CD8-positive, alpha-beta memory T cell (primary cell): Measurements from ENCODE around the gene ZCRB1. TPM values are rescaled to one million over a fixed set of nuclear protein-coding genes. Genes with fewer than 3 reads are reported as not detected.
"Not testable (repeated sequence)": the region's sequence is repeated elsewhere in the genome, so short reads cannot be mapped to it uniquely, and the experiment has no call there.

Experiments
- CTCF ChIA-PET: fragments of 350-600 bp; sonication (Branson Sonifier 250); formaldehyde crosslinking; loops from one replicate; lab custom pipeline; 2021; ENCODE audit warnings: antibody characterized with exemption; lab: Charles Lee
- POLR2A ChIA-PET: fragments of 350-600 bp; sonication (Branson Sonifier 250); formaldehyde crosslinking; loops from one replicate; lab custom pipeline; 2021; ENCODE audit warnings: antibody characterized with exemption; lab: Charles Lee
- DNase-seq, 5 donors: peaks; one replicate each; pipeline versions ENCODE4 v3.0.0 to v3.0.0-alpha.2; 2020 to 2022; ENCODE audit warnings: mixed read lengths in 1 of 5
- H3K27ac ChIP-seq: one replicate; pipeline ENCODE4 v1.7.0; 2013; ENCODE audit warnings: low read depth, mild to moderate bottlenecking, low read length, moderate library complexity
- H3K27me3 ChIP-seq: 2 replicates; pipeline ENCODE4 v1.7.0; 2013; ENCODE audit warnings: low read length, mild to moderate bottlenecking; ENCODE audit not compliant: insufficient read depth, poor library complexity, severe bottlenecking
- H3K36me3 ChIP-seq: 2 replicates; pipeline ENCODE4 v1.7.0; 2013; ENCODE audit warnings: mild to moderate bottlenecking, low read length, moderate library complexity; ENCODE audit not compliant: insufficient read depth
- H3K4me1 ChIP-seq: 2 replicates; pipeline ENCODE4 v1.7.0; 2013; ENCODE audit warnings: mild to moderate bottlenecking, low read length, moderate library complexity; ENCODE audit not compliant: insufficient read depth
- H3K4me3 ChIP-seq: 2 replicates; pipeline ENCODE4 v1.7.0; 2013; ENCODE audit warnings: mild to moderate bottlenecking, low read length
- H3K9me3 ChIP-seq: 2 replicates; pipeline ENCODE4 v1.7.0; 2013; ENCODE audit warnings: mild to moderate bottlenecking, low read length
- H3K27ac Mint-ChIP-seq, 8 donors: one replicate each; pipeline ENCODE4 v1.8.0; 2020 to 2021; ENCODE audit warnings: mixed read lengths in 8 of 8, mild to moderate bottlenecking in 6 of 8, inconsistent platforms in 3 of 8, moderate library complexity in 3 of 8
- H3K27me3 Mint-ChIP-seq, 2 donors: one replicate each; pipeline ENCODE4 v1.8.0; 2020 to 2021; ENCODE audit warnings: mixed read lengths in 2 of 2, mild to moderate bottlenecking in 1 of 2, moderate library complexity in 1 of 2
- H3K36me3 Mint-ChIP-seq, 3 donors: one replicate each; pipeline ENCODE4 v1.8.0; 2020 to 2021; ENCODE audit warnings: mixed read lengths in 3 of 3, inconsistent platforms in 1 of 3, mild to moderate bottlenecking in 1 of 3
- H3K4me1 Mint-ChIP-seq, 3 donors: one replicate each; pipeline ENCODE4 v1.8.0; 2020 to 2021; ENCODE audit warnings: mixed read lengths in 3 of 3, inconsistent platforms in 1 of 3, mild to moderate bottlenecking in 1 of 3
- H3K4me3 Mint-ChIP-seq, 7 donors: one replicate each; pipeline ENCODE4 v1.8.0; 2020 to 2021; ENCODE audit warnings: mixed read lengths in 7 of 7, mild to moderate bottlenecking in 6 of 7, moderate library complexity in 4 of 7, inconsistent platforms in 2 of 7
- H3K9me3 Mint-ChIP-seq, 5 donors: one replicate each; pipeline ENCODE4 v1.8.0; 2020 to 2022; ENCODE audit warnings: mixed read lengths in 5 of 5, mild to moderate bottlenecking in 3 of 5, moderate library complexity in 2 of 5, inconsistent platforms in 1 of 5
- polyA plus RNA-seq: library from polyadenylated mRNA; unstranded; fragments of 300-500 nt; fragmentation: Illumina TruSeq; gene quantifications from one replicate; pipeline ENCODE4 v1.2.3, GENCODE V29; 2021
- total RNA-seq, 2 experiments: library from RNA; stranded (reverse); gene quantifications; one replicate each; pipeline ENCODE4 v1.2.3, GENCODE V29; 2021

Gene ZCRB1
- total and polyA plus RNA-seq, 3 experiments from 2014 or later, result 78.1 to 89.1 (median 79.9) TPM

DNA sequence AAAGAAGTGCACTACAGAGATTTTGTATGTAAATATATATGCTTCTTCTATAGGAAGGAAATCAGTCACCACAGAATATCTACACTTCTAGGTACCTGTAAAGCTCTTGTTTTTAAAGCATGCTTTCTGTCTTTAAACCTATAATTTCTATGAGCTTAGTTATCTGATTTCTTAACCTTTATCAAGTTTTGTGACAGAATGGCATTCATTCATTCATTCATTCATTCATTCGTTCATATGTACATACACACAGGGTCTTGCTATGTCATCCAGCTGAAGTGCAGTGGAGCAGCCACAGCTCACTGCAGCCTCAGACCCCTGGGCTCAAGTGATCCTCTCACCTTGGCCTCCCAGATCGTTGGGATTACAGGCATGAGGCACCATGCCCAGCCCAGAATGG is 16.1 kb upstream of the ZCRB1 start:
- Histone ChIP-seq H3K9me3 (no peaks in the 10 kb centered on the region), H3K27me3 (no peaks in the 10 kb centered on the region), H3K4me3 (no peak overlapping the region), H3K4me1 (peaks cover 17% of the 10 kb centered on the region), H3K27ac (no peak overlapping the region), H3K36me3 (peaks cover 4% of the 10 kb centered on the region)
- POLR2A ChIA-PET, result no interaction called here
- CTCF ChIA-PET, result no interaction called here
- no peak for DNase-seq
- Mint-ChIP-seq H3K36me3 (peaks cover 0 to 52% (median 11%) of the 10 kb centered on the region in 3 donors), H3K4me1 (peaks cover 55 to 71% (median 71%) of the 10 kb centered on the region in 3 donors), H3K4me3 (no peak overlapping the region), H3K27ac (peak overlapping the region in 1 of 8 donors; percentile 54), H3K27me3 (no peaks in the 10 kb centered on the region), H3K9me3 (no peaks in the 10 kb centered on the region)

DNA sequence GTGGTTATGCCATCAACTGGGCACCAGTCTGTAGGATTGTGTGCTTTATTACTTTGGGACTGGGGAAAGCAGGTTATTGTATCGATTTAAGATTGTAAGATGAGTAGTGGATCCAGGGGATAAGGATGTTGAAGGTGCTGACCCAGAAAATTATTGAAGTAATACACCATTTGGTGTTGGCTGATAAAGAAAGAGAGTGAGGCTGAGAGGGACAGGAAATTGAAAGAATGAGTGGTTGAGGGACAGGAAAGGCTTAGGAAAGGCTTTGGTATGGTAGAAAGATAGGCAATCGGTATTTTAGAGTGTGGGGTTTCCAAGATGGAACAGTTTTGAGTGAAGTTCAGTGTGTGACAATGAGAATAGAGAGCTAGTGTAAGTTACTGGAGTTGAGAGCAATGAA is 12.4 kb upstream of the ZCRB1 start:
- H3K27ac Mint-ChIP-seq, result peak overlapping the region in 3 of 8 donors; percentile 1 to 74 (median 70)

GRCh38 chr12:42336286-42336685 is 10.4 kb upstream of the ZCRB1 start:
- H3K9me3 Mint-ChIP-seq, result no peaks in the 10 kb centered on the region
- H3K36me3 Mint-ChIP-seq, result peaks cover 0 to 52% (median 12%) of the 10 kb centered on the region in 3 donors
- H3K4me3 Mint-ChIP-seq, result no peak overlapping the region
- no peak for DNase-seq
- H3K27me3 ChIP-seq, result no peaks in the 10 kb centered on the region
- ChIA-PET CTCF (no interaction called here), POLR2A (no interaction called here)
- H3K36me3 ChIP-seq, result peaks cover 6% of the 10 kb centered on the region
- no peaks in the 10 kb centered on the region for H3K9me3 ChIP-seq
- H3K4me1 ChIP-seq, result peaks cover 31% of the 10 kb centered on the region
- H3K27me3 Mint-ChIP-seq, result no peaks in the 10 kb centered on the region
- H3K27ac ChIP-seq, result no peak overlapping the region
- H3K4me3 ChIP-seq, result no peak overlapping the region
- no peak overlapping the region for H3K27ac Mint-ChIP-seq
- peaks cover 57 to 70% (median 65%) of the 10 kb centered on the region in 3 donors for H3K4me1 Mint-ChIP-seq

More for the DNA sequence above, 12.4 kb upstream of the ZCRB1 start:
- H3K4me1 Mint-ChIP-seq, result peaks cover 53 to 69% (median 63%) of the 10 kb centered on the region in 3 donors
- CTCF ChIA-PET, result interaction anchor here (0.8 kb wide), 1 partner anchor 34 kb away, joined by 3 read pairs; no protein-coding TSS in a partner anchor
- no peaks in the 10 kb centered on the region for H3K9me3 Mint-ChIP-seq
- Histone ChIP-seq H3K36me3 (peaks cover 10% of the 10 kb centered on the region), H3K4me3 (no peak overlapping the region), H3K27me3 (no peaks in the 10 kb centered on the region), H3K9me3 (no peaks in the 10 kb centered on the region), H3K27ac (no peak overlapping the region), H3K4me1 (peaks cover 26% of the 10 kb centered on the region)
- DNase-seq, result no peak
- peaks cover 0 to 63% (median 12%) of the 10 kb centered on the region in 3 donors for H3K36me3 Mint-ChIP-seq
- no peaks in the 10 kb centered on the region for H3K27me3 Mint-ChIP-seq
- POLR2A ChIA-PET, result no interaction called here
- H3K4me3 Mint-ChIP-seq, result no peak overlapping the region

GRCh38 chr12:42332301-42333285 is 6.7 kb upstream of the ZCRB1 start:
- peaks cover 0 to 46% (median 3%) of the 10 kb centered on the region in 3 donors for H3K36me3 Mint-ChIP-seq
- ChIA-PET POLR2A (interaction anchor here (0.6 kb wide), 1 partner anchor 190 kb away, joined by 5 read pairs; no protein-coding TSS in a partner anchor), CTCF (interaction anchor here (0.7 to 1.9 kb wide), 12 partner anchors 9 to 1055 kb away, joined by 3 to 5 read pairs (median 3); partner anchors contain the start of gene GXYLT1)
- no peaks in the 10 kb centered on the region for H3K9me3 Mint-ChIP-seq
- Histone ChIP-seq H3K27me3 (no peaks in the 10 kb centered on the region), H3K4me1 (peaks cover 54% of the 10 kb centered on the region), H3K9me3 (no peaks in the 10 kb centered on the region), H3K4me3 (no peak overlapping the region), H3K27ac (no peak overlapping the region), H3K36me3 (peaks cover 6% of the 10 kb centered on the region)
- no peak overlapping the region for H3K4me3 Mint-ChIP-seq
- peaks cover 63 to 80% (median 75%) of the 10 kb centered on the region in 3 donors for H3K4me1 Mint-ChIP-seq
- H3K27me3 Mint-ChIP-seq, result no peaks in the 10 kb centered on the region
- peak overlapping the region in 4 of 8 donors; percentile 10 to 58 (median 36) for H3K27ac Mint-ChIP-seq
- peak in 2 of 5 donors; percentile 27 to 30 for DNase-seq

DNA sequence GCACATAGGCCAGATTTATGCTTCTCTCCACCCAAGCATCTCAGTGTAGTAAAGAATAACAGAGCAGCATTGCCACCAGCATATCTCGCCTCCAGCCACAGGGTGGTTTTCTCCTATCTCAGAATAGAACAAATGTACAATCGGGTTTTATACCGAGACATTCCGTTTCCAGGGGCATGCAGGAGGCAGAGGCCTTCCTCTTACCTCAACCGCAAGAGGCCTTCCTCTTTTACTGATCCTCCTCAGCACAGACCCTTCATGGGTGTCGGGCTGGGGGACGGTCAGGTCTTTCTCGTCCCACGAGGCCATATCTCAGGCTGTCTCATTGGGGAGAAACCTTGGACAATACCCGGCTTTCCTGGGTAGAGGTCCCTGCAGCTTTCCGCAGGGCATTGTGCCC is 4.2 kb upstream of the ZCRB1 start:
- CTCF ChIA-PET, H3K27ac ChIP-seq, DNase-seq, H3K4me3 ChIP-seq, H3K27me3 Mint-ChIP-seq, H3K9me3 ChIP-seq, H3K36me3 ChIP-seq, H3K9me3 Mint-ChIP-seq, H3K27me3 ChIP-seq, POLR2A ChIA-PET: not testable (repeated sequence)
- H3K27ac Mint-ChIP-seq, result peak overlapping the region in 5 of 8 donors; percentile 9 to 59 (median 36)
- H3K4me3 Mint-ChIP-seq, result peak overlapping the region in 5 of 7 donors; percentile 3 to 63 (median 13)
- H3K36me3 Mint-ChIP-seq, result peaks cover 0 to 50% (median 0%) of the 10 kb centered on the region in 3 donors
- H3K4me1 ChIP-seq, result peaks cover 66% of the 10 kb centered on the region
- H3K4me1 Mint-ChIP-seq, result peaks cover 76 to 89% (median 87%) of the 10 kb centered on the region in 3 donors

DNA sequence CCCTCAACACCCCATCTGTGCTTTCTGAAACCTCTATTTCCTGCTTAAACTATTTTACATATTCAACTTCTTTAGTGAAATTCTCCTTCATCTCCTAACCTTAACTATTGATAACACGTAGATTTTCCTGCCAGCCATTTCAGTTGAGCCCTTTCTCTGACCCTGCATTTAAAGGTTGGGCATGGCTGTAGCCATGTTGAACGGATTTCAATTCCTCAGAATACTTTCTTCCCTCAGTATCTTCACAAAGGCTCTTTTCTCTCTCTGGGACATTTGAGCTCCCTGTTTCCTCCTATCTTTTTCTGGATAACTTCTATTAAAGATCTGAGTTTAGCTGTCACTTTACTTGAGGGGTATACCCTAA is 1.3 kb upstream of the ZCRB1 start:
- DNase-seq, result no peak
- peak overlapping the region; percentile 88 for H3K27ac ChIP-seq
- peak overlapping the region; percentile 95 to 99 (median 98) for H3K27ac Mint-ChIP-seq
- H3K4me3 ChIP-seq, result peak overlapping the region; percentile 92
- peaks cover 59% of the 10 kb centered on the region for H3K4me1 ChIP-seq
- no peaks in the 10 kb centered on the region for H3K9me3 Mint-ChIP-seq
- H3K27me3 ChIP-seq, result no peaks in the 10 kb centered on the region
- H3K4me1 Mint-ChIP-seq, result peaks cover 63 to 73% (median 65%) of the 10 kb centered on the region in 3 donors
- H3K27me3 Mint-ChIP-seq, result no peaks in the 10 kb centered on the region
- ChIA-PET POLR2A (no interaction called here), CTCF (no interaction called here)
- H3K9me3 ChIP-seq, result no peaks in the 10 kb centered on the region
- peaks cover 0 to 47% (median 0%) of the 10 kb centered on the region in 3 donors for H3K36me3 Mint-ChIP-seq
- no peaks in the 10 kb centered on the region for H3K36me3 ChIP-seq
- H3K4me3 Mint-ChIP-seq, result peak overlapping the region; percentile 93 to 100 (median 98)

- H3K36me3 Mint-ChIP-seq, result peaks cover 0 to 48% (median 2%) of the 10 kb centered on the region in 3 donors
- H3K27ac Mint-ChIP-seq, result peak overlapping the region; percentile 95 to 99 (median 98)
- peaks cover 54% of the 10 kb centered on the region for H3K4me1 ChIP-seq
- no peaks in the 10 kb centered on the region for H3K9me3 Mint-ChIP-seq
- H3K27me3 Mint-ChIP-seq, result no peaks in the 10 kb centered on the region
- peaks cover 58 to 68% (median 60%) of the 10 kb centered on the region in 3 donors for H3K4me1 Mint-ChIP-seq
- DNase-seq, result peak in 3 of 5 donors; percentile 19 to 46 (median 31)
- peak overlapping the region; percentile 88 for H3K27ac ChIP-seq
- H3K36me3 ChIP-seq, result no peaks in the 10 kb centered on the region
- H3K27me3 ChIP-seq, result no peaks in the 10 kb centered on the region
- H3K4me3 Mint-ChIP-seq, result peak overlapping the region; percentile 93 to 100 (median 98)
- peak overlapping the region; percentile 92 for H3K4me3 ChIP-seq
- H3K9me3 ChIP-seq, result no peaks in the 10 kb centered on the region
- POLR2A ChIA-PET, result interaction anchor here (0.8 to 1.1 kb wide), 2 partner anchors 88 to 173 kb away, joined by 3 to 4 read pairs; no protein-coding TSS in a partner anchor
- CTCF ChIA-PET, result no interaction called here
Observed at GRCh38 chr12:42326541-42327226, 790 bp upstream of the ZCRB1 start.
